ENCODE measurements around the gene KCNC1.

GRCh38 chr11:17778956-17779860, 44.6 kb downstream of the KCNC1 start:
- TF ChIP-seq POLR2A (IDR thresholded peaks at IDR 0.05) = no peak
- TF ChIP-seq, protein P1, sequence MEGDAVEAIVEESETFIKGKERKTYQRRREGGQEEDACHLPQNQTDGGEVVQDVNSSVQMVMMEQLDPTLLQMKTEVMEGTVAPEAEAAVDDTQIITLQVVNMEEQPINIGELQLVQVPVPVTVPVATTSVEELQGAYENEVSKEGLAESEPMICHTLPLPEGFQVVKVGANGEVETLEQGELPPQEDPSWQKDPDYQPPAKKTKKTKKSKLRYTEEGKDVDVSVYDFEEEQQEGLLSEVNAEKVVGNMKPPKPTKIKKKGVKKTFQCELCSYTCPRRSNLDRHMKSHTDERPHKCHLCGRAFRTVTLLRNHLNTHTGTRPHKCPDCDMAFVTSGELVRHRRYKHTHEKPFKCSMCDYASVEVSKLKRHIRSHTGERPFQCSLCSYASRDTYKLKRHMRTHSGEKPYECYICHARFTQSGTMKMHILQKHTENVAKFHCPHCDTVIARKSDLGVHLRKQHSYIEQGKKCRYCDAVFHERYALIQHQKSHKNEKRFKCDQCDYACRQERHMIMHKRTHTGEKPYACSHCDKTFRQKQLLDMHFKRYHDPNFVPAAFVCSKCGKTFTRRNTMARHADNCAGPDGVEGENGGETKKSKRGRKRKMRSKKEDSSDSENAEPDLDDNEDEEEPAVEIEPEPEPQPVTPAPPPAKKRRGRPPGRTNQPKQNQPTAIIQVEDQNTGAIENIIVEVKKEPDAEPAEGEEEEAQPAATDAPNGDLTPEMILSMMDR (IDR thresholded peaks at IDR 0.05) = no peak
- TF ChIP-seq EP300 (IDR thresholded peaks at IDR 0.05) = no peak

Measured in tibial nerve (tissue), 4 donors.